ENCODE measurements around the gene MUC2.
"Not testable (repeated sequence)": the region's sequence is repeated elsewhere in the genome, so short reads cannot be mapped to it uniquely, and the experiment has no call there.

The MUC2 gene

DNA sequence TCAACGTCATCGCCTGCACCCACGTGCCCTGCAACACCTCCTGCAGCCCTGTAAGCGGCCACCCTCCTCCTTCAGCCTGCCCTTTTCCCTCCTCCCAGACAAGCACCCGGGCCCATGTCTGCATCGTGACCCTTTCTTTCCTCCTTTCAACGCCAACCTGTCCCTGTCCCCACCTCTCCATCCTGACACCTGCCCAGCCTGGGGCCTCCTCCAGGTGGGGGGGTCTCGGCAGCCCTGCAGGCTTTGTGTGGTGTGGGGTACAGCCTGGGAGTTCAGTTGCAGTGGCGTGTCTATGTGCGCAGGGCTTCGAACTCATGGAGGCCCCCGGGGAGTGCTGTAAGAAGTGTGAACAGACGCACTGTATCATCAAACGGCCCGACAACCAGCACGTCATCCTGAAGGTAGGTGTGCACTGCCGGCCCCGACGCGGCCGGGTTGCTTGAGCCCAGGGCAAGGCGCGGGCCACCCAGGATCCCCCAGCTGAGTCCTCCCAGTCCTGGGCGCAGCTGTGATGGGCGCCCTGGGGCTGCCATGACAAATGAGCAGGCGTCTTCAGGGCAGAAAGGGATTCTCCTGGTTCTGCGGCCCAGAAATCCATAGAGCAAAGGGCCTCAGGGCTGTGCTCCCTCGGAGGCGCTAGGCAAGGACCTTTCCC is 33.7 kb downstream of the MUC2 start:
- no peak for DNase-seq

DNA sequence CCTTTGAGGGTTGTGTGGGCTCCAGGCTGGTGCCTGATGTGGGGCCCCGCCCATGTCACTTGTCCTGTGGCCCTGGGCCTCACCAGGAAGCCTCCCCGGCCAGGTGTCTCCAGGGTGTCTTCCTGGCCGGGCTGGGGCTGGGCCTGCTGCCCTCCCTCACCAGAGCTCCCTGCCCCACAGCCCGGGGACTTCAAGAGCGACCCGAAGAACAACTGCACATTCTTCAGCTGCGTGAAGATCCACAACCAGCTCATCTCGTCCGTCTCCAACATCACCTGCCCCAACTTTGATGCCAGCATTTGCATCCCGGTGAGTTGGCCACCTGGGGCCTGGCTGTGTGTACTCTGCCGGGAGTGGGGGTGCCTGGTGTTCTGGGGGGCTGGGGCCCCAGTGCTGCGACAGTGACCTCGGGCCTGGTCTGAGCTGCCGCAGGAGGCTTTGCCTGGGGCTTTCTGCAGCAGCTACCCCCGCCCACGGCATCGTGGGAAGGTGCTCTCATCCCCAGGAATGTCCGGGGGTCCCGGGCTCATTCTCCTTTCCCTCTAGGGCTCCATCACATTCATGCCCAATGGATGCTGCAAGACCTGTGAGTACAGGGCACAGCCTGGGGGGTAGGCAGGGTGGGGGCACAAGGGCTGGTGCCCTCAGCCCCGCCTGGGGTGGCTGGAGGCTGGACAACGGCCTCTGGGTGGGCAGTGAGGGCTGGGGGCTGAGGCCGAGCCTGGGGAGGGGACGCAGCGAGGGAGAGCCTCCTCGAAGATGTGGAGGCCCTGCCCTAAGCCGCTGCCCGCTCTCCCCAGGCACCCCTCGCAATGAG is 34.6 kb downstream of the MUC2 start:
- DNase-seq = no peak

- DNase-seq = no peak
These were observed 35.4 kb downstream of the MUC2 start for GRCh38 chr11:1109918-1110705.

DNA sequence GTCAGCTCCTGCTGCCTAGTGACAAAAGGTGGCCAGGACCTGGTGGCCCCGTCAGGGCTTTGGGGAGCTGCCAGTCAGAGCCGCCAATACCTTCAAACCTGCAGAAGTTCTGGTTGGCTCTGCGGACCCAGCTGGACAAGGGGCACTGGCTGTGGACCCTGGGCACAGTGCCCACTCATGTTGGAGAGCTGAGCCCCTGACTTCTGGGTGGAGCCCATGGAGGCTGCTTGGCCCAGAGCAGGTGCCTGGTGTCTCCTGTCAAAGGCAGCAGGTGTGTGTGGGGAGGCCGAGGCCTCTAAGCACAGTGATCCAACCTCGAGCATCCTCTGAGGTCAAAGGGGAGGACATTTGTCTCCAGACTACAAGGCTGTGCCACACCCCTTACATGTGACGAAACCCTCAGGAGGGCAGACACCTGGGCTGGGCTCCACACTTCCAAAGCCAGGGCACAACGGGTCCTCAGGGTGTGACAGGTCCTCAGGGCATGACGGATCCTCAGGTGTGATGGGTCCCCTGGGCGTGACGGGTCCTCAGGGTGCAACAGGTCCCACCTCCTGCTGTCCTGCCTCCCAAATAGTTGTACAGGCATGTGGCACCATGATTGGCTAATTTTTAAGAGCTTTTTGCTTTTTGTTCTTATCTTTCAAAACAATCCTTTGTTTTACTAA is 37.0 kb downstream of the MUC2 start:
- no peak for DNase-seq

- DNase-seq = no peak
These were observed 37.9 kb downstream of the MUC2 start for GRCh38 chr11:1112351-1113191.

- no peak for DNase-seq
These were observed 38.9 kb downstream of the MUC2 start for GRCh38 chr11:1113405-1114201.

- DNase-seq = not testable (repeated sequence)
These were observed 40.6 kb downstream of the MUC2 start for GRCh38 chr11:1115292-1115691.

GRCh38 chr11:1116104-1116503 is 41.4 kb downstream of the MUC2 start:
- DNase-seq = no peak

- DNase-seq = no peak
These were observed 42.2 kb downstream of the MUC2 start for GRCh38 chr11:1116666-1117390.

- DNase-seq = no peak
These were observed 43.3 kb downstream of the MUC2 start for GRCh38 chr11:1117992-1118391.

GRCh38 chr11:1118755-1119603 is 44.3 kb downstream of the MUC2 start:
- no peak for DNase-seq

DNA sequence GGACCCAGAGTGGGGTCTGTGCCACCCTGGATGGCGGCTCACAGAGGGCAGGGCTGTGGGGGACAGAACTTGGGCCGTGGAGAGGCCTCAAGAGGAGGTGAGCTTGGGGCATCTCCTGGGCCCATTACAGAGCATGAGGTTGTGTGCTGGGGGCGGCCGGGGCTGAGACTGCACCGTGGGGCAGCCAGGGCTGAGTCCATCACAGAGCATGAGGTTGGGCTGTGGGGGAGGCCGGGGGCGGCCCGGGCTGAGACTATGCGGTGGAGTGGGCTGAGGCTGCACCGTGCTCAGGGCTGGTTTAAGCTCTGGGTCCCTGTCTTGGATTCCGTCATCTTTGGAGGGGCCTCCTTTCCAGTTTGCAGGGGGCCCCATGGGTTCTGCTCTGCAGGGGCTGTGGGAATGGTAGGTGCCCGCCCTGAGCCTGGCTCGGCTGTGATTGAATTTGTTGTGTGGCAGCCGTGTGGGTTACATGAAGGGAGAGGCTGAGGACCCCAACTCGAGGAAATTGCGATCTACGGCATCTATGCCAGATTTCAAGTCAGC is 45.0 kb downstream of the MUC2 start:
- DNase-seq = no peak

DNA sequence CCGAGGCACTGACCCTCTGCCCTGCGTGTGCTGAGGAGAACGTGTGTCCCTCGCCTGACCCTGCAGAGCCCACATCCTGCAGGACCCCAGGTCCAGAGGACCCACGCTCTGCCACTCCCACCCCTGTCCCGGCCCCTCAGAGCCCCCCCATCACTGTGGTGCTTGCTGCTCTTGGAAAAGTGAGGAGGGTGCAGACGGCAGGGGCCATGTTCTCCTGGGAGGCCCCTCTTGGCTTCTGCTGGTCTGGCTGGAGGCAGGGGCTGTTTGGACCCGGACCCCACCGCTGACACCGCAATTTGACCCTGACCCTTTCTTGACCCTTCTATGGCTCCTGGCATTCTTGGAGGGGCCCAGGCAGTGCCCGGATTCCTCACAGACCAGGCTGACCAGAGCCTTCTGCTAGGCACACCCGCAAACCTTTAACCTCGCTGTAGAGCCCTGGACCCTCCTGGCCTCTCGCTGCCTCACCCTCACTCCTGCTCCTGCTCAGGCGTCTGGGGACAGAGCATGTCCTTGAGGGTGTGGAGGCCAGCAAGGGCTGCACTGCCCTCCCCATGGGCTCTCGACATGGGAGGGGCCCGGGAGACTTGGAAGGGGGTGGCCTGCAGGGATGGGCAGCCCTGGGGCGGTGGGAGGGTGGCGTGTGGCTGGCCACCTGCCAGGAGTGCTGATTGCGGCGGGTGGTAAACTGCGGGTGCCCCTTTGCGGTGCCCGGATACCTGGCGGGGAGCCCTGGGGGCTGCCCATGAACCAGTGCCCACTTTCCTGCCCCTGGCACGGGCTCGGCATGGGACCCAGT is 46.1 kb downstream of the MUC2 start:
- no peak for DNase-seq

DNA sequence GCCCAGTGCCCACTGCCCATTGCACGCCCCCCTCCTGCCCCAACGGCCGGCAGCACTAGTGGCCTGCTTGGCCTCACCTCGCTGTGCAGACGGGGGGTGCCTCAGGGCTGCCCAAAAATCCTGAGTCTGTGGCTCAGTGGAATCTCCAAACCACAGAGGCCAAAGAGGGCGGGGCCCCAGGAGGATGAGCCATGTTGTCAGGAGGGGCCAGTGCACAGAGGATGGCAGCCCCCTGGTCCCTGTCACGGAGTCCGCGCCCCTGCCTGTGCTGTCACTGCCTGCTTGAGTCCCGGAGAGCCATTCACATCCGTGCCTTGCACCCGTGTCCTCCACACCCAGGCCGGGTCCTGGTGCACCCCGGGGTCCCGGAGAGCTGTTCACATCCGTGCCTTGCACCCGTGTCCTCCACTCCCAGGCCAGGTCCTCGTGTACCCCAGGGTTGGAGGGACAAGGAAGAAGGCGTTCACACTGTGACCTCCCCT is 46.7 kb downstream of the MUC2 start:
- DNase-seq = no peak

DNA sequence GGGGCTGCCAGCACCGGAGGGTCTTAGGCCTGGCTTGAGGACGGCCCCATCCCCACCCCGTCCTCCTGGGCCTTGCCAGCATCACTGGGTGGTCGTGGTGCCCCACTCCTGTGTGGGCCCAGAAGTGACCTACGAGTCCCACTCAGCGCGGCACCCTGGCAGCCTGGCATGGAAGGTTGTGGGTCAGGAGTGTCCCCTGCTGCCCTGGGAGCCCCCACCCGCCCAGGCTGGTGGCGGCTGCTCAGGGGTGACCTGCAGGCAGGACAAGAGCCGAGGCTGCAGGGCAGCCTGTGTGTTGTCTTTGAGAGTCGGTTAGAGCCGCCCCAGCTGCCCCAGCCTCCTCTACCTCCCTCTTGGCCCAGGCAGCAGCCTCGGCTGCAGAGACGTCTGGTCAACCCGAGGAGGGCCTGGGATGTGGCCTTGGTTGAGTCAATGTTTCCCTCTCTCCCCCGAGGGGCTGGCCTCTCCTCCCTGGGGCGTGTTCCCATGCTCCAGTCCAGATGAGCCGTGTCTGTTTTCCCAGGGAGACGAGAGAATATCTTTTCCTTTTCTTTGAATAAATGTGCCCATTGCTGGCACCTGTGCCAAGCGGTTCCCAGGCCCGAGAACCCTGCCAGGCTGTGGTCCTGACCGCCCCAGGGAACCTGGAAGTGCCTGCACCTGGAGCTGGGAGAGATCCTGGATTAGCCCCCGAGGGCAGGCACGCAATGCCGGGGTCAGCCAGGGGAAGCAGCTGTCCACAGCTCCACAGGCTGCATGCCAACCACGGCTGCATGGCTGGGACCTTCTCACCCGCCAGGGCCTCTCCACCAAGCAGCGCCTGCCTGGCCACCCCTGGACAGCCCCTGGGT is 47.4 kb downstream of the MUC2 start:
- DNase-seq = no peak

DNA sequence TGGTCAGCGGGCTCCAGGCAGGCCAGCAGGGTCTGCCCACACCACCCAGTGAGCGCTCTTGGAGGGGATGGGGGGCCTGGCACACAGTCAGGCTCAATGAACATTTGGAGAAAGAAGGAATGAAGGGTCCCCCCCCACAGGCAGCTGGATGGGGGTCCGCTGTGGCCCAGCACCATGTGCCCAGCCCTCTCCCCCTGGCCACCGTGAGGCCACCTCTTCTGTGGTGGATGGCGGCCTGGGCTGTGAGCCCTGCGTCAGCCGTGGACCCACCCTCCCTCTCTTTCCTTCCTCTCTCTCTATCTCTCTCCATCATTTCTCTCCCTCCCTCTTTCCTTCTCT is 48.0 kb downstream of the MUC2 start:
- DNase-seq = no peak

DNA sequence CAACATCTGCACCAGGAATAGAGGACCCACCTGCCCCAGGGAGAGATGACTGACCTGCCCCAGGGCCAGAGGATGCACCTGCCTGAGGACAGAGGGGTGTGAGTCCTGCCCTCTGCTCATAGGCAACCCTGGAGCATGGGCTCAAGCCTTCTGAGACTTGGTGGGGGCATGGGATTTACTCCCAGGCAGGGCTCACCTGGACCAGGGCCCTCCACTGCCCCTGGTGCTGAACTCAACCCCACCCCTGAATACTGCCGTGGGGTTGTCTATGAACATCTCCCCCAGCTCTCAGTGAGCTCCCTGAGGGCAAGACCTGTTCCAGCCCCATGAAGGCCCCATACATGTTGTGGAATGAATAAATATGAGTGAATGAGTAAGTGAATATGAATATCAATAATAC is 49.3 kb downstream of the MUC2 start:
- no peak for DNase-seq
